Muscle of leg (tissue), 16 donors: ENCODE results near the gene AOC3. TPM values are rescaled to one million over a fixed set of nuclear protein-coding genes. Genes with fewer than 3 reads are reported as not detected.

Experiments used
- DNase-seq: peaks from one replicate; pipeline ENCODE4 v3.0.0; 2013
- H3K27ac ChIP-seq: one replicate; pipeline ENCODE4 v1.5.1; 2013; ENCODE audit warnings: mild to moderate bottlenecking, low read length, control low read depth
- H3K27me3 ChIP-seq: one replicate; pipeline ENCODE4 v1.6.1; 2013; ENCODE audit warnings: low read length; ENCODE audit not compliant: control insufficient read depth, insufficient read depth
- H3K36me3 ChIP-seq: one replicate; pipeline ENCODE4 v1.6.1; 2013; ENCODE audit warnings: low read length; ENCODE audit not compliant: control insufficient read depth, insufficient read depth
- H3K4me1 ChIP-seq: one replicate; pipeline ENCODE4 v1.6.1; 2013; ENCODE audit warnings: low read length; ENCODE audit not compliant: control insufficient read depth, insufficient read depth
- H3K4me3 ChIP-seq: one replicate; pipeline ENCODE4 v1.5.1; 2013; ENCODE audit warnings: low read length, control low read depth
- H3K9me3 ChIP-seq: replicated peaks from 2 replicates; pipeline ENCODE4 v1.6.1; 2013; ENCODE audit warnings: low read depth, low read length; ENCODE audit not compliant: control insufficient read depth
- WGBS: methylation state at CpG from one replicate; pipeline ENCODE4 v1.1.5; 2013; ENCODE audit warnings: missing lambda C conversion rate; ENCODE audit not compliant: insufficient coverage; 5-methylcytosine and 5-hydroxymethylcytosine counted together
- long read RNA-seq, 11 donors: transcript quantifications; one replicate each; lab custom pipeline, GENCODE V29; 2026
- polyA plus RNA-seq, 8 donors: library from polyadenylated mRNA; unstranded; fragments of 120-200 nt; gene quantifications; one replicate each; pipeline versions ENCODE4 v1.2.1 to v1.2.3, GENCODE V29; 2013; ENCODE audit warnings: inconsistent platforms in 1 of 8, low replicate concordance in 1 of 8; ENCODE audit not compliant: insufficient read length in 8 of 8, insufficient read depth in 1 of 8
- total RNA-seq: library from RNA; stranded (reverse); fragments of 120-200 nt; gene quantifications from one replicate; pipeline ENCODE4 v1.2.4, GENCODE V29; 2013

Gene AOC3, protein sequence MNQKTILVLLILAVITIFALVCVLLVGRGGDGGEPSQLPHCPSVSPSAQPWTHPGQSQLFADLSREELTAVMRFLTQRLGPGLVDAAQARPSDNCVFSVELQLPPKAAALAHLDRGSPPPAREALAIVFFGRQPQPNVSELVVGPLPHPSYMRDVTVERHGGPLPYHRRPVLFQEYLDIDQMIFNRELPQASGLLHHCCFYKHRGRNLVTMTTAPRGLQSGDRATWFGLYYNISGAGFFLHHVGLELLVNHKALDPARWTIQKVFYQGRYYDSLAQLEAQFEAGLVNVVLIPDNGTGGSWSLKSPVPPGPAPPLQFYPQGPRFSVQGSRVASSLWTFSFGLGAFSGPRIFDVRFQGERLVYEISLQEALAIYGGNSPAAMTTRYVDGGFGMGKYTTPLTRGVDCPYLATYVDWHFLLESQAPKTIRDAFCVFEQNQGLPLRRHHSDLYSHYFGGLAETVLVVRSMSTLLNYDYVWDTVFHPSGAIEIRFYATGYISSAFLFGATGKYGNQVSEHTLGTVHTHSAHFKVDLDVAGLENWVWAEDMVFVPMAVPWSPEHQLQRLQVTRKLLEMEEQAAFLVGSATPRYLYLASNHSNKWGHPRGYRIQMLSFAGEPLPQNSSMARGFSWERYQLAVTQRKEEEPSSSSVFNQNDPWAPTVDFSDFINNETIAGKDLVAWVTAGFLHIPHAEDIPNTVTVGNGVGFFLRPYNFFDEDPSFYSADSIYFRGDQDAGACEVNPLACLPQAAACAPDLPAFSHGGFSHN
- total RNA-seq (6.9 TPM), polyA plus RNA-seq (10 to 100 TPM; 11.7 to 23.6 (median 18.2) TPM)
- long read RNA-seq, donor 1, full-length matches to known transcripts, result 4 of 4 reads
- long read RNA-seq, donor 1, partial matches to known transcripts, result 0 of 4 reads
- long read RNA-seq, donor 1, other reads (novel, unspliced or antisense), result 0 of 4 reads
- long read RNA-seq, donor 2, result 0 reads
- long read RNA-seq, donor 3, full-length matches to known transcripts, result 5 of 5 reads
- long read RNA-seq, donor 3, partial matches to known transcripts, result 0 of 5 reads
- long read RNA-seq, donor 3, other reads (novel, unspliced or antisense), result 0 of 5 reads
- long read RNA-seq, donor 4, full-length matches to known transcripts, result 3 of 3 reads
- long read RNA-seq, donor 4, partial matches to known transcripts, result 0 of 3 reads
- long read RNA-seq, donor 4, other reads (novel, unspliced or antisense), result 0 of 3 reads
- long read RNA-seq, donor 5, full-length matches to known transcripts, result 10 of 10 reads
- long read RNA-seq, donor 5, partial matches to known transcripts, result 0 of 10 reads
- long read RNA-seq, donor 5, other reads (novel, unspliced or antisense), result 0 of 10 reads
- long read RNA-seq, donor 6, full-length matches to known transcripts, result 1 of 1 reads
- long read RNA-seq, donor 6, partial matches to known transcripts, result 0 of 1 reads
- long read RNA-seq, donor 6, other reads (novel, unspliced or antisense), result 0 of 1 reads
- long read RNA-seq, donor 7, full-length matches to known transcripts, result 2 of 2 reads
- long read RNA-seq, donor 7, partial matches to known transcripts, result 0 of 2 reads
- long read RNA-seq, donor 7, other reads (novel, unspliced or antisense), result 0 of 2 reads
- long read RNA-seq, donor 8, full-length matches to known transcripts, result 7 of 12 reads
- long read RNA-seq, donor 8, partial matches to known transcripts, result 5 of 12 reads
- long read RNA-seq, donor 8, other reads (novel, unspliced or antisense), result 0 of 12 reads
- long read RNA-seq, donor 9, full-length matches to known transcripts, result 5 of 5 reads
- long read RNA-seq, donor 9, partial matches to known transcripts, result 0 of 5 reads
- long read RNA-seq, donor 9, other reads (novel, unspliced or antisense), result 0 of 5 reads
- long read RNA-seq, donor 10, full-length matches to known transcripts, result 6 of 6 reads
- long read RNA-seq, donor 10, partial matches to known transcripts, result 0 of 6 reads
- long read RNA-seq, donor 10, other reads (novel, unspliced or antisense), result 0 of 6 reads
- long read RNA-seq, donor 11, full-length matches to known transcripts, result 4 of 4 reads
- long read RNA-seq, donor 11, partial matches to known transcripts, result 0 of 4 reads
- long read RNA-seq, donor 11, other reads (novel, unspliced or antisense), result 0 of 4 reads

GRCh38 chr17:42850954-42851353, at the start of gene AOC3:
Gene AOC3 (plus strand): TSS chr17:42851199. CDS start chr17:42851344, 145 bp downstream.
- Histone ChIP-seq H3K27ac (peak within 1 kb of the TSS; percentile 84), H3K36me3 (peaks cover 3% of the 10 kb centered on the region), H3K9me3 (no peaks in the 10 kb centered on the region), H3K4me3 (peak within 1 kb of the TSS; percentile 13), H3K4me1 (peaks cover 30% of the 10 kb centered on the region), H3K27me3 (no peaks in the 10 kb centered on the region)
- WGBS, result 25% methylated on average over 7 of the region's 9 CpGs
- peak; percentile 51 for DNase-seq

DNA sequence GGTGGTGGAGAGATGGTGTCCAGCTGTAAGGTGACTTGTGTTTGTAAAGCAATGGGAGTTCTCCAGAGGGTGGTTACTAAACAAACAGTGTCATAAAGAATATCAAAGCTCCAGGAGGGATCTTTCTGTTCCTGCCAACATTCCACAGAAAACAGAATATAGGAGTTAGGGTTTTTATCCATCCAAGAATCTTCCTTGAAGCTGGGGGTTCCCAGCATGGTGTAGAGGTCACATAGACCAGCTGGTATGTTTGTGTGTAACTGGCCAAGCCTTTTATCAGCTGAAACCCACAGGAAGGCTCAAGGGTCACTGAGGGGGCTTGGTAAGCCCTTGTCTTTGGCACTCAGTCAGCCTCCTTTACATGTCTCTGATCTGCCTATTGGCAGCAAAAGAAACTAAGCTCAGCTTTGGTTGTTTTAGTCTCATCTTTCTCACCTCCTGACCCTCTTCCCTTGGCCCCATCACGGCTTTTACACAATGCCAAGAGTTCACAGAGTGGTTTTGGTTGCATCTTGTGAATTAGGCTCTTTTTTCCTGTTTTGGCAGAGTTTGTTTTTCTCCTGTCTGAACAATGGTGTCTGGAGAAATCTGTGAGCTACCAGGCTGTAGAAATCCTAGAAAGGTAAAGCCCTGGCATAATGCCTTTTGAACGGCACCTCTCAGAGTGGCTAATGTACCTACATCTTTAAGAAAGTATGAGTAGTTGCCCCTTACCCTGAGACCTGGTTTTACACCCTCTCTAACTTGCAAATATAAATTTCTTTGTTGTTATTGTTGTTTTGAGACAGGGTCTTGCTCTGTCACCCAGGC, 47.7 kb upstream of the AOC3 start:
- Histone ChIP-seq H3K36me3 (no peaks in the 10 kb centered on the region), H3K27me3 (no peaks in the 10 kb centered on the region), H3K4me1 (peaks cover 6% of the 10 kb centered on the region), H3K9me3 (no peaks in the 10 kb centered on the region), H3K27ac (no peak overlapping the region), H3K4me3 (no peak overlapping the region)
- DNase-seq, result no peak
- no CpG with 5 or more reads among the region's 2 CpGs for WGBS

DNA sequence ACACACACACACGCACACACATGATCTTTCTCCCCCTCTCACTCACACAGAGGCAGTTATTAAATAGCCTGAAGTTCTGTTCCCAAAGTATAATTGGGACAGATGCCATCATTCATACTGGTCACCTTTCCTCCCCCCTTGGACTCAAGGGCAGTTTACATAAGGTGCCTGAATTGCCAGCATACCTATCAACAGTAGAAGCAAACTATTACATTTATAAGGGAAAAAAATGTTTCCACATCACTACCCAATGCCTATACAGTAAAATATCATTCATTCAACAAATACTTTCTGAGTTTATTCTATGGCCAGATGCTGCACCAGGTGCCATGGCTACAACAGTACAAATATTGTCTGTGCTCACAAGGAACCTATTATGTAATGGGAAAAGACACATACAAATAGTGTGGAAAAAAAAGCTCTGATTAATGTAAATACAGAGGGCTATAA, 46.1 kb upstream of the AOC3 start:
- DNase-seq, result no peak
- H3K36me3 ChIP-seq, result peaks cover 5% of the 10 kb centered on the region
- no CpG with 5 or more reads among the region's 1 CpG for WGBS
- no peaks in the 10 kb centered on the region for H3K27me3 ChIP-seq
- no peak overlapping the region for H3K4me3 ChIP-seq
- no peaks in the 10 kb centered on the region for H3K9me3 ChIP-seq
- no peaks in the 10 kb centered on the region for H3K4me1 ChIP-seq
- H3K27ac ChIP-seq, result no peak overlapping the region

DNA sequence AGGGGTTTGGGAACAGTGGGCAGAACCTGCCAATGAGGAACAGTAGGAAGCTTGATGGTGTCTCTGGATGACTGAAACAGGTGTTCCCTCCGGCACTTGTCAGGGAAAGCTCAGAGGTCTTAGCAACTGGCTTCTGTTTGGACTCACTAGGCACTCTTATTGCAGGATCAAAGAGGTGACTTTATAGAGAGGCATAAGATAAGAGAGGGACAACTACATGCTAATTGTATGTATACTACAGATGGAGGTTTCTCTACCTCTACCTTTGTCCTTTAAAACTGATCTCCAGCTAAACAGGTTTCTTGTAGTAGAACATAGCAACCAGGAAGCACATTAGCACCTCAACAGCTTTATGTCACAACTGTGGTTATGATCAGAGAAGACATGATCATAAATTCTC, 44.8 kb upstream of the AOC3 start:
- 100% methylated on average over 1 of the region's 1 CpG for WGBS
- H3K4me1 ChIP-seq, result no peaks in the 10 kb centered on the region

DNA sequence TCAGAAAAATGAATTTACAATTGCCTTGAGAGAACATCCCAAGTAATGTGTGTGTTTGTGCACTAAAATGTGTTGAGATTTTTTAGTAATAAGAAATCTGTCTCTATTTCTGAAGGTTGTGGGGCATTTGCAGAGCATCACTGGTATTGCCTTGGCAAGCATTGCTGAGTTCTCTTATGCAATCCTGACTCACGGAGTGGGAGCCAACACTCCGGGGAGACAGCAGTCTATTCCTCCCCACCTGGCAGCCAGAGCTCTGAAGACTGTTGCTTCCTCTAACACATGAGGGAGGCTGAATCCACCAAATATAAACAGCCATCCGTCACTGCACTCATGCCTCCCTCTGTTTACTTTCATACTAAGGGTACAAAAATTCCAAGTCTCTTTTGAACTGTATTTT, 41.7 kb upstream of the AOC3 start:
- Histone ChIP-seq H3K27ac (no peak overlapping the region), H3K4me3 (no peak overlapping the region), H3K4me1 (no peaks in the 10 kb centered on the region), H3K27me3 (no peaks in the 10 kb centered on the region), H3K36me3 (peaks cover 19% of the 10 kb centered on the region), H3K9me3 (no peaks in the 10 kb centered on the region)
- no peak for DNase-seq
- 23% methylated on average over 2 of the region's 3 CpGs for WGBS

More for the DNA sequence above, 44.8 kb upstream of the AOC3 start:
- H3K9me3 ChIP-seq, result no peaks in the 10 kb centered on the region
- H3K27ac ChIP-seq, result no peak overlapping the region
- H3K27me3 ChIP-seq, result no peaks in the 10 kb centered on the region
- peaks cover 10% of the 10 kb centered on the region for H3K36me3 ChIP-seq
- no peak for DNase-seq
- no peak overlapping the region for H3K4me3 ChIP-seq

GRCh38 chr17:42814633-42815399, 36.2 kb upstream of the AOC3 start:
- peaks cover 60% of the 10 kb centered on the region for H3K36me3 ChIP-seq
- H3K4me3 ChIP-seq, result no peak overlapping the region
- no peaks in the 10 kb centered on the region for H3K9me3 ChIP-seq
- no peaks in the 10 kb centered on the region for H3K27me3 ChIP-seq
- H3K4me1 ChIP-seq, result peaks cover 4% of the 10 kb centered on the region
- WGBS, result 29% methylated on average over 8 of the region's 8 CpGs
- H3K27ac ChIP-seq, result peak overlapping the region; percentile 59
- DNase-seq, result peak; percentile 86

GRCh38 chr17:42817866-42818265, 33.1 kb upstream of the AOC3 start:
- H3K36me3 ChIP-seq, result peaks cover 65% of the 10 kb centered on the region
- WGBS, result 50% methylated on average over 1 of the region's 1 CpG

DNA sequence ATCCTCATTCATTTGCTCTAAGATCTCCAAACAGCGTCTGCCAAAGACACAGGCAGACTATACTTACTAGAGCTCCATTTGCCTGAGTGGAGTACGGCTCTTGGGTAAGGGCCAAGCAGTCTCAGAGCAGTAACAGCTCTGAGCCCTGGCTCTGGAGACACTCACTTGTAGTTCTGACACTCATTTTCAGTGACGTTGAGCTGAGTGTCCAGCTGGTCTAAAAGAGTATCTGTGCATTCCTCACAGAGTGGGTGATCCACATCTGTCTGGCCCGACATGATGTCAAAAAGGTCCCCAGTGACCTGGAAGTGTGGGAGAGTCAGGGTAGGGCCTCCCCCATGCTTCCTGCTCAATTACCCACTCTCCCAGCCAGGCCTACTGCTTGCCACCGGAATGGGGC, 32.6 kb upstream of the AOC3 start:
- WGBS, result 53% methylated on average over 4 of the region's 5 CpGs
- Histone ChIP-seq H3K36me3 (peaks cover 65% of the 10 kb centered on the region), H3K27ac (no peak overlapping the region), H3K4me1 (peaks cover 7% of the 10 kb centered on the region), H3K27me3 (no peaks in the 10 kb centered on the region), H3K9me3 (no peaks in the 10 kb centered on the region), H3K4me3 (no peak overlapping the region)
- DNase-seq, result no peak

More at GRCh38 chr17:42817866-42818265, 33.1 kb upstream of the AOC3 start:
- Histone ChIP-seq H3K4me1 (peaks cover 4% of the 10 kb centered on the region), H3K27me3 (no peaks in the 10 kb centered on the region), H3K27ac (no peak overlapping the region), H3K9me3 (no peaks in the 10 kb centered on the region), H3K4me3 (no peak overlapping the region)
- no peak for DNase-seq
